ENCODE measurements around the gene POU5F1. TPM values are rescaled to one million over a fixed set of nuclear protein-coding genes. Genes with fewer than 3 reads are reported as not detected.
A peak's percentile ranks its signal among the peaks of the same experiment; 100 is the strongest.
"Not testable (repeated sequence)": the region's sequence is repeated elsewhere in the genome, so short reads cannot be mapped to it uniquely, and the experiment has no call there.

Gene POU5F1
- 10 to 100 TPM in 1 of 3 donors, 1 to 10 TPM in 2; 1.9 to 25.2 (median 4.5) TPM for polyA plus RNA-seq (ENCODE audit: insufficient read length in 3 of 3)
- long read RNA-seq, donor 1 = 0 reads
- long read RNA-seq, donor 2 = 0 reads
- long read RNA-seq, donor 3, partial matches to known transcripts = 0 of 5 reads
- long read RNA-seq, donor 3, other reads (novel, unspliced or antisense) = 5 of 5 reads
- long read RNA-seq, donor 4, partial matches to known transcripts = 0 of 1 reads
- long read RNA-seq, donor 4, other reads (novel, unspliced or antisense) = 0 of 1 reads
- long read RNA-seq, donor 5 = 0 reads
- long read RNA-seq, donor 6, partial matches to known transcripts = 0 of 1 reads
- long read RNA-seq, donor 6, other reads (novel, unspliced or antisense) = 0 of 1 reads
- long read RNA-seq, donor 7, partial matches to known transcripts = 7 of 7 reads
- long read RNA-seq, donor 7, other reads (novel, unspliced or antisense) = 0 of 7 reads
- long read RNA-seq, donor 8 = 0 reads
- long read RNA-seq, donor 9, partial matches to known transcripts = 0 of 1 reads
- long read RNA-seq, donor 9, other reads (novel, unspliced or antisense) = 0 of 1 reads
- long read RNA-seq, donor 10, partial matches to known transcripts = 0 of 2 reads
- long read RNA-seq, donor 10, other reads (novel, unspliced or antisense) = 0 of 2 reads
- long read RNA-seq, donor 11 = 0 reads
- long read RNA-seq, donor 12 = 0 reads
- long read RNA-seq, donor 13 = 0 reads
- long read RNA-seq, donor 14, partial matches to known transcripts = 0 of 1 reads
- long read RNA-seq, donor 14, other reads (novel, unspliced or antisense) = 0 of 1 reads
- long read RNA-seq, donor 15 = 0 reads
- long read RNA-seq, donor 16, partial matches to known transcripts = 16 of 19 reads
- long read RNA-seq, donor 16, other reads (novel, unspliced or antisense) = 0 of 19 reads

GRCh38 chr6:31170600-31170881 lies at the start of gene POU5F1:
Gene POU5F1 (minus strand): TSS chr6:31170682. CDS start chr6:31170620, 62 bp downstream.
- no peak for DNase-seq (ENCODE audit: extremely low read depth in 1 of 11, low read depth in 9 of 11, low spot score in 4 of 11)

- DNase-seq (ENCODE audit: extremely low read depth in 1 of 11, low read depth in 9 of 11, low spot score in 4 of 11) = no peak
Measured at GRCh38 chr6:31216208-31216898, 45.9 kb upstream of the POU5F1 start.

- not testable (repeated sequence) for DNase-seq (ENCODE audit: extremely low read depth in 1 of 11, low read depth in 9 of 11, low spot score in 4 of 11)
Measured at GRCh38 chr6:31215216-31215615, 44.7 kb upstream of the POU5F1 start.

- DNase-seq (ENCODE audit: extremely low read depth in 1 of 11, low read depth in 9 of 11, low spot score in 4 of 11) = no peak
Measured at GRCh38 chr6:31214516-31214915, 44.0 kb upstream of the POU5F1 start.

GRCh38 chr6:31210741-31211532 lies 40.5 kb upstream of the POU5F1 start:
- DNase-seq (ENCODE audit: extremely low read depth in 1 of 11, low read depth in 9 of 11, low spot score in 4 of 11) = no peak

- no peak for DNase-seq (ENCODE audit: extremely low read depth in 1 of 11, low read depth in 9 of 11, low spot score in 4 of 11)
Measured at GRCh38 chr6:31210123-31210522, 39.6 kb upstream of the POU5F1 start.

GRCh38 chr6:31209137-31209536 lies 38.7 kb upstream of the POU5F1 start:
- DNase-seq (ENCODE audit: extremely low read depth in 1 of 11, low read depth in 9 of 11, low spot score in 4 of 11) = no peak

- DNase-seq (ENCODE audit: extremely low read depth in 1 of 11, low read depth in 9 of 11, low spot score in 4 of 11) = no peak
Measured at GRCh38 chr6:31208506-31208905, 38.0 kb upstream of the POU5F1 start.

GRCh38 chr6:31205638-31206037 lies 35.2 kb upstream of the POU5F1 start:
- no peak for DNase-seq (ENCODE audit: extremely low read depth in 1 of 11, low read depth in 9 of 11, low spot score in 4 of 11)

GRCh38 chr6:31204751-31205145 lies 34.3 kb upstream of the POU5F1 start:
- no peak for DNase-seq (ENCODE audit: extremely low read depth in 1 of 11, low read depth in 9 of 11, low spot score in 4 of 11)

GRCh38 chr6:31203345-31203979 lies 33.0 kb upstream of the POU5F1 start:
- DNase-seq (ENCODE audit: extremely low read depth in 1 of 11, low read depth in 9 of 11, low spot score in 4 of 11) = no peak

GRCh38 chr6:31202259-31203166 lies 32.0 kb upstream of the POU5F1 start:
- DNase-seq (ENCODE audit: extremely low read depth in 1 of 11, low read depth in 9 of 11, low spot score in 4 of 11) = no peak

- not testable (repeated sequence) for DNase-seq (ENCODE audit: extremely low read depth in 1 of 11, low read depth in 9 of 11, low spot score in 4 of 11)
Measured at GRCh38 chr6:31199105-31199452, 28.6 kb upstream of the POU5F1 start.

- peak in 10 of 11 donors; percentile 41 to 70 (median 66) for DNase-seq (ENCODE audit: extremely low read depth in 1 of 11, low read depth in 9 of 11, low spot score in 4 of 11)
Measured at GRCh38 chr6:31197559-31198305, 27.2 kb upstream of the POU5F1 start.

GRCh38 chr6:31196251-31197022 lies 26.0 kb upstream of the POU5F1 start:
- DNase-seq (ENCODE audit: extremely low read depth in 1 of 11, low read depth in 9 of 11, low spot score in 4 of 11) = not testable (repeated sequence)

- not testable (repeated sequence) for DNase-seq (ENCODE audit: extremely low read depth in 1 of 11, low read depth in 9 of 11, low spot score in 4 of 11)
Measured at GRCh38 chr6:31195308-31195979, 25.0 kb upstream of the POU5F1 start.
